Naive thymus-derived CD4-positive, alpha-beta T cell (primary cell): ENCODE data around the gene WDR5B. TPM values are rescaled to one million over a fixed set of nuclear protein-coding genes. Genes with fewer than 3 reads are reported as not detected.
A peak's percentile ranks its signal among the peaks of the same experiment; 100 is the strongest.

Experiments used
- ATAC-seq: fragments of 150-1000 bp; cut with Tn5 transposase; 2 replicates; pipeline ENCODE4 v1.10.0; 2021; ENCODE audit warnings: mild to moderate bottlenecking, moderate library complexity
- CTCF ChIA-PET: fragments of 350-600 bp; sonication (Branson Sonifier 250); formaldehyde crosslinking; loops from one replicate; lab custom pipeline; 2021; ENCODE audit warnings: antibody characterized with exemption; lab: Charles Lee
- POLR2A ChIA-PET: fragments of 350-600 bp; sonication (Branson Sonifier 250); formaldehyde crosslinking; loops from one replicate; lab custom pipeline; 2021; ENCODE audit warnings: antibody characterized with exemption, inconsistent platforms; lab: Charles Lee
- DNase-seq, 9 donors: peaks; one replicate each; pipeline versions ENCODE4 v3.0.0 to v3.0.0-alpha.2; 2020 to 2022; ENCODE audit warnings: mixed read lengths in 1 of 9
- H3K27ac ChIP-seq: one replicate; pipeline ENCODE4 v1.7.0; 2013; ENCODE audit warnings: mild to moderate bottlenecking, low read depth, low read length, moderate library complexity
- H3K27me3 ChIP-seq, 2 donors: one replicate each; pipeline ENCODE4 v1.7.0; 2013; ENCODE audit warnings: low read length in 2 of 2, mild to moderate bottlenecking in 2 of 2, moderate library complexity in 2 of 2; ENCODE audit not compliant: control insufficient read depth in 2 of 2, insufficient read depth in 2 of 2
- H3K36me3 ChIP-seq, 3 experiments: 1 replicate in 2 of 3; 2 replicates in 1 of 3; pipeline ENCODE4 v1.7.0; 2013; ENCODE audit warnings: low read length in 3 of 3, mild to moderate bottlenecking in 3 of 3, moderate library complexity in 1 of 3; ENCODE audit not compliant: insufficient read depth in 3 of 3, control insufficient read depth in 2 of 3
- H3K4me1 ChIP-seq, 2 donors: one replicate each; pipeline ENCODE4 v1.7.0; 2013; ENCODE audit warnings: low read length in 2 of 2, mild to moderate bottlenecking in 2 of 2, moderate library complexity in 1 of 2; ENCODE audit not compliant: control insufficient read depth in 2 of 2, insufficient read depth in 2 of 2
- H3K4me3 ChIP-seq: 2 replicates; pipeline ENCODE4 v1.7.0; 2013; ENCODE audit warnings: mild to moderate bottlenecking, low read length
- H3K9me3 ChIP-seq, 3 experiments: 1 replicate in 2 of 3; 2 replicates in 1 of 3; pipeline ENCODE4 v1.7.0; 2013; ENCODE audit warnings: low read length in 3 of 3; ENCODE audit not compliant: control insufficient read depth in 2 of 3
- H3K27ac Mint-ChIP-seq, 9 donors: one replicate each; pipeline ENCODE4 v1.8.0; 2020 to 2022; ENCODE audit warnings: mixed read lengths in 9 of 9, mild to moderate bottlenecking in 8 of 9, moderate library complexity in 5 of 9, inconsistent platforms in 2 of 9
- H3K27me3 Mint-ChIP-seq, 5 donors: one replicate each; pipeline ENCODE4 v1.8.0; 2021 to 2022; ENCODE audit warnings: mixed read lengths in 5 of 5, mild to moderate bottlenecking in 1 of 5
- H3K36me3 Mint-ChIP-seq, 5 donors: one replicate each; pipeline ENCODE4 v1.8.0; 2020 to 2022; ENCODE audit warnings: mixed read lengths in 5 of 5, mild to moderate bottlenecking in 3 of 5, inconsistent platforms in 1 of 5
- H3K4me1 Mint-ChIP-seq, 7 donors: one replicate each; pipeline ENCODE4 v1.8.0; 2020 to 2022; ENCODE audit warnings: mixed read lengths in 7 of 7, mild to moderate bottlenecking in 3 of 7, inconsistent platforms in 1 of 7
- H3K4me3 Mint-ChIP-seq, 10 donors: one replicate each; pipeline ENCODE4 v1.8.0; 2020 to 2022; ENCODE audit warnings: mild to moderate bottlenecking in 10 of 10, mixed read lengths in 10 of 10, moderate library complexity in 6 of 10, inconsistent platforms in 2 of 10
- H3K9me3 Mint-ChIP-seq, 11 donors: one replicate each; pipeline ENCODE4 v1.8.0; 2020 to 2022; ENCODE audit warnings: mixed read lengths in 11 of 11, mild to moderate bottlenecking in 4 of 11, inconsistent platforms in 1 of 11, moderate library complexity in 1 of 11
- intact Hi-C, 2 donors: fragments of 100-400 bp; cut with micrococcal nuclease; formaldehyde crosslinking; loops; one replicate each; pipeline ENCODE4 v1.15.1; 2023
- polyA plus RNA-seq, 2 donors: library from polyadenylated mRNA; unstranded; fragments of 300-500 nt; fragmentation: Illumina TruSeq; gene quantifications; one replicate each; pipeline ENCODE4 v1.2.3, GENCODE V29; 2021
- total RNA-seq, 6 experiments: library from RNA in 5 of 6; stranded (reverse) in 5 of 6; gene quantifications; 1 replicate in 5 of 6; 2 replicates in 1 of 6; pipeline ENCODE4 v1.2.3 and lab custom pipeline; 2021 to 2026

WDR5B gene
- total and polyA plus RNA-seq, 7 experiments from 2014 or later, result 1.6 to 19.4 (median 5.4) TPM

- peaks cover 0 to 25% (median 5%) of the 10 kb centered on the region in 5 donors for H3K36me3 Mint-ChIP-seq
- H3K27ac Mint-ChIP-seq, result no peak overlapping the region
- no peaks in the 10 kb centered on the region for H3K27me3 ChIP-seq
- H3K9me3 ChIP-seq, result no peaks in the 10 kb centered on the region
- peaks cover 6 to 49% (median 41%) of the 10 kb centered on the region in 7 donors for H3K4me1 Mint-ChIP-seq
- H3K36me3 ChIP-seq, result peaks cover 0 to 6% (median 0%) of the 10 kb centered on the region in 3 experiments
- H3K4me3 Mint-ChIP-seq, result no peak overlapping the region
- ChIA-PET POLR2A (interaction anchor here (0.6 to 2.2 kb wide), 2 partner anchors 26 to 148 kb away, joined by 4 to 10 read pairs; partner anchors contain the start of gene WDR5B), CTCF (interaction anchor here (1.1 kb wide), 1 partner anchor 290 kb away, joined by 3 read pairs; no protein-coding TSS in a partner anchor)
- no peak overlapping the region for H3K27ac ChIP-seq
- H3K9me3 Mint-ChIP-seq, result no peaks in the 10 kb centered on the region
- no peaks in the 10 kb centered on the region for H3K27me3 Mint-ChIP-seq
- DNase-seq (no peak), ATAC-seq (no peak)
- H3K4me1 ChIP-seq, result peaks cover 3 to 7% of the 10 kb centered on the region in 2 donors
- no peak overlapping the region for H3K4me3 ChIP-seq
- intact Hi-C loops, result loop anchor here in 1 of 2 donors (5.0 to 10.0 kb wide), 2 partner anchors 362 to 1575 kb away; partner anchors contain the start of gene CCDC14
Observed at GRCh38 chr3:122389892-122390291, 26.0 kb downstream of the WDR5B start.

- Mint-ChIP-seq H3K4me3 (no peak overlapping the region), H3K27ac (no peak overlapping the region), H3K27me3 (no peaks in the 10 kb centered on the region), H3K4me1 (peaks cover 12 to 54% (median 42%) of the 10 kb centered on the region in 7 donors), H3K36me3 (peaks cover 0 to 24% (median 5%) of the 10 kb centered on the region in 5 donors), H3K9me3 (no peaks in the 10 kb centered on the region)
- intact Hi-C loops, result loop anchor here in 1 of 2 donors (10.0 kb wide), 1 partner anchor 1576 kb away; the partner anchor contains the start of gene CCDC14
- H3K27me3 ChIP-seq, result no peaks in the 10 kb centered on the region
- DNase-seq (no peak), ATAC-seq (no peak)
- peaks cover 10 to 12% of the 10 kb centered on the region in 2 donors for H3K4me1 ChIP-seq
- H3K9me3 ChIP-seq, result no peaks in the 10 kb centered on the region
- H3K36me3 ChIP-seq, result peaks cover 0 to 6% (median 0%) of the 10 kb centered on the region in 3 experiments
- H3K27ac ChIP-seq, result no peak overlapping the region
- H3K4me3 ChIP-seq, result no peak overlapping the region
- POLR2A ChIA-PET, result interaction anchor here (0.6 to 2.2 kb wide), 4 partner anchors 10 to 551 kb away, joined by 3 to 10 read pairs (median 6); partner anchors contain the start of gene WDR5B
- CTCF ChIA-PET, result interaction anchor here (0.7 to 1.1 kb wide), 3 partner anchors 290 to 657 kb away, joined by 3 to 4 read pairs (median 3); no protein-coding TSS in a partner anchor
Observed at GRCh38 chr3:122389197-122389596, 26.7 kb downstream of the WDR5B start.

DNA sequence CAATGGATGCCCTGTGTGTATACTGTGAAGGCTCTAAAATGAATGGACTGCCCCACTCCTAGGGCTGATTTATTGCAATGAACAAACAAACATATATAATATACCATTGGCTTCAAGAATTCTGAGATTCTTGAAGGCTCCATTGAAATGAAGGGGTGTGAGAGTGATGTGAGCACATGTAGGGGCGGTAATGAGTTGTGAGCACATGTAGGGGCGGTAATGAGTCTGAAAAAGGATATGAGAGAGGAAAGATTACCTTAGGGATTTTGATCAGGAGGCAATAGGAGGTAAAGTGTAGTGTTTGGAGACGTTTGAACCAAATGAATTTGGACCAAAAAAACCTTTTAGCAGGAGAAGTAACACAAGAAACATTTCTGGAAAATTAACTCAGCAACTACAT lies 28.2 kb downstream of the WDR5B start:
- POLR2A ChIA-PET, result no interaction called here
- ATAC-seq (no peak), DNase-seq (no peak)
- no peaks in the 10 kb centered on the region for H3K9me3 ChIP-seq
- no peak overlapping the region for H3K4me3 Mint-ChIP-seq
- H3K4me1 ChIP-seq, result peaks cover 10 to 12% of the 10 kb centered on the region in 2 donors
- H3K4me3 ChIP-seq, result no peak overlapping the region
- H3K9me3 Mint-ChIP-seq, result no peaks in the 10 kb centered on the region
- peaks cover 12 to 56% (median 45%) of the 10 kb centered on the region in 7 donors for H3K4me1 Mint-ChIP-seq
- peaks cover 0 to 24% (median 0%) of the 10 kb centered on the region in 5 donors for H3K36me3 Mint-ChIP-seq
- CTCF ChIA-PET, result no interaction called here
- no peak overlapping the region for H3K27ac ChIP-seq
- intact Hi-C loops, result loop anchor here in 1 of 2 donors (10.0 kb wide), 1 partner anchor 1577 kb away; the partner anchor contains the start of gene CCDC14
- H3K27ac Mint-ChIP-seq, result peak overlapping the region in 1 of 9 donors; percentile 52
- no peaks in the 10 kb centered on the region for H3K27me3 Mint-ChIP-seq
- H3K36me3 ChIP-seq, result peaks cover 0 to 6% (median 0%) of the 10 kb centered on the region in 3 experiments
- no peaks in the 10 kb centered on the region for H3K27me3 ChIP-seq

- H3K27ac ChIP-seq, result peak within 1 kb of the TSS; percentile 85
- CTCF ChIA-PET, result interaction anchor here (0.7 to 2.1 kb wide), 5 partner anchors 9 to 410 kb away, joined by 3 to 13 read pairs (median 3); partner anchors contain the start of genes HSPBAP1 and WDR5B
- ATAC-seq (peak; percentile 98), DNase-seq (peak; percentile 90 to 94 (median 92))
- H3K27ac Mint-ChIP-seq, result peak within 1 kb of the TSS; percentile 88 to 98 (median 95)
- no peaks in the 10 kb centered on the region for H3K27me3 Mint-ChIP-seq
- H3K27me3 ChIP-seq, result no peaks in the 10 kb centered on the region
- intact Hi-C loops, result loop anchor here (1.0 to 10.0 kb wide), 22 partner anchors 9 to 1787 kb away; partner anchors contain the start of genes EAF2 (in 2 of the 2), GOLGB1 (in 2 of the 2), HACD2 (in 2 of the 2) and HCLS1 (in 2 of the 2)
- H3K36me3 Mint-ChIP-seq, result peaks cover 0 to 24% (median 0%) of the 10 kb centered on the region in 5 donors
- peaks cover 18 to 69% (median 55%) of the 10 kb centered on the region in 7 donors for H3K4me1 Mint-ChIP-seq
- no peaks in the 10 kb centered on the region for H3K9me3 ChIP-seq
- peak within 1 kb of the TSS; percentile 84 for H3K4me3 ChIP-seq
- H3K4me3 Mint-ChIP-seq, result peak within 1 kb of the TSS; percentile 87 to 99 (median 95)
- peaks cover 12 to 15% of the 10 kb centered on the region in 2 donors for H3K4me1 ChIP-seq
- no peaks in the 10 kb centered on the region for H3K9me3 Mint-ChIP-seq
- POLR2A ChIA-PET, result interaction anchor here (0.6 to 5.2 kb wide), 20 partner anchors 9 to 1203 kb away, joined by 3 to 112 read pairs (median 5); partner anchors contain the start of genes DTX3L, EAF2, HACD2 and HSPBAP1
- H3K36me3 ChIP-seq, result peaks cover 0 to 6% (median 0%) of the 10 kb centered on the region in 3 experiments
Observed at GRCh38 chr3:122383771-122384697, 31.8 kb downstream of the WDR5B start, which contains the start of gene FAM162A. TSS of gene FAM162A (plus strand) at chr3:122384182. CDS start at chr3:122384266, 84 bp downstream.

DNA sequence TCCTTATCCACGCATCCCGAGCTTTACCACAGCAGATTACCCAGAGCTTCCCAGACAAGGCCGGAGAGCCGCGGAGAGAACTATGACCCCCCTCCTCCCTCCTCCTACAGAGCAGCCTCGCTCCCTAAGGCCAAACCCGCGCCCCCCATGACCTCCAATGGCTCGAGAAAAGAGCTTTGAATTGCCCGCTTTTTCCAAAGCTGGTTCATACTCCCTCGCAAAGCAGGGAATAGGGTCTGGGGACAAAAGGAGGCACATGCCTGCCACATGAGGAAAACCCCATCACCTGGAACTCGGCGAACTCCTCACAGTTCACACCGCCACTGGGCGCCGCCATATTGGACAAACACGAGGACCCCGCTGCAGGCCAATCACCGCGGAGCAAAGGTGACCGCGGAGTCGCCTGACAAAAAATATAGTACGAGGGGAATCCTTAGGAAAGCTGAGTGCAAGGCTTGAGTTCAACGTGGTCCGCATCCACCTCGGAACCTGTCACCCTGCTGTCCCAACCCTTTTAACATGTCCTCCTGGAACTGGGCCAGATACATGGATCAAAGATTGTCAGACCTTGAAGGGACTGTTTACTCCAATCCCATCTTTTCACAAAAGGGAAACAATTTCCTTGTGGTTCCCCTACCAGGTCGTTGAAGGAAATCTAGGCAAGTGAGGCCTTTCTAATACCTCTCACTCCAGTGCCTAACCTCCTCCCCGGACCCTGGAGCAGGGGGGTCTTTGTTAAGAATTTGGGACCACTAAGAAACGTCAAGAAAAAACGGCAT lies 32.8 kb downstream of the WDR5B start, which contains the start of gene MIX23:
TSS of gene MIX23 (minus strand) at position 344 of the 779 bp plus-strand sequence. CDS start at position 337, 7 bp downstream.
- Mint-ChIP-seq H3K36me3 (peaks cover 0 to 19% (median 0%) of the 10 kb centered on the region in 5 donors), H3K4me3 (peak within 1 kb of the TSS; percentile 87 to 99 (median 95)), H3K27me3 (no peaks in the 10 kb centered on the region), H3K4me1 (peaks cover 18 to 64% (median 50%) of the 10 kb centered on the region in 7 donors), H3K9me3 (no peaks in the 10 kb centered on the region), H3K27ac (peak within 1 kb of the TSS; percentile 88 to 98 (median 95))
- intact Hi-C loops, result loop anchor here (1.0 to 10.0 kb wide), 6 partner anchors 61 to 1786 kb away; partner anchors contain the start of genes CCDC14 (in 1 of the 2), GTF2E1 (in 1 of the 2), HCLS1 (in 1 of the 2) and NDUFB4 (in 1 of the 2)
- Histone ChIP-seq H3K4me3 (peak within 1 kb of the TSS; percentile 84), H3K27ac (peak within 1 kb of the TSS; percentile 85), H3K9me3 (no peaks in the 10 kb centered on the region), H3K36me3 (peaks cover 0 to 6% (median 0%) of the 10 kb centered on the region in 3 experiments), H3K4me1 (peaks cover 12 to 15% of the 10 kb centered on the region in 2 donors), H3K27me3 (no peaks in the 10 kb centered on the region)
- CTCF ChIA-PET, result interaction anchor here (0.5 to 1.1 kb wide), 5 partner anchors 10 to 836 kb away, joined by 3 to 5 read pairs (median 3); no protein-coding TSS in a partner anchor
- POLR2A ChIA-PET, result interaction anchor here (0.8 to 5.2 kb wide), 5 partner anchors 10 to 411 kb away, joined by 4 to 112 read pairs (median 11); partner anchors contain the start of genes HSPBAP1 and WDR5B
- ATAC-seq (peak; percentile 69), DNase-seq (peak; percentile 61 to 85 (median 82))
